NCI-H2196 (cell line): Measurements from ENCODE around the gene ATM.

ENCODE experiments used
- DNase-seq: peaks from one replicate; lab custom pipeline; 2025; ENCODE audit not compliant: unreplicated experiment; lab: John Stamatoyannopoulos, UW

Gene ATM

DNA sequence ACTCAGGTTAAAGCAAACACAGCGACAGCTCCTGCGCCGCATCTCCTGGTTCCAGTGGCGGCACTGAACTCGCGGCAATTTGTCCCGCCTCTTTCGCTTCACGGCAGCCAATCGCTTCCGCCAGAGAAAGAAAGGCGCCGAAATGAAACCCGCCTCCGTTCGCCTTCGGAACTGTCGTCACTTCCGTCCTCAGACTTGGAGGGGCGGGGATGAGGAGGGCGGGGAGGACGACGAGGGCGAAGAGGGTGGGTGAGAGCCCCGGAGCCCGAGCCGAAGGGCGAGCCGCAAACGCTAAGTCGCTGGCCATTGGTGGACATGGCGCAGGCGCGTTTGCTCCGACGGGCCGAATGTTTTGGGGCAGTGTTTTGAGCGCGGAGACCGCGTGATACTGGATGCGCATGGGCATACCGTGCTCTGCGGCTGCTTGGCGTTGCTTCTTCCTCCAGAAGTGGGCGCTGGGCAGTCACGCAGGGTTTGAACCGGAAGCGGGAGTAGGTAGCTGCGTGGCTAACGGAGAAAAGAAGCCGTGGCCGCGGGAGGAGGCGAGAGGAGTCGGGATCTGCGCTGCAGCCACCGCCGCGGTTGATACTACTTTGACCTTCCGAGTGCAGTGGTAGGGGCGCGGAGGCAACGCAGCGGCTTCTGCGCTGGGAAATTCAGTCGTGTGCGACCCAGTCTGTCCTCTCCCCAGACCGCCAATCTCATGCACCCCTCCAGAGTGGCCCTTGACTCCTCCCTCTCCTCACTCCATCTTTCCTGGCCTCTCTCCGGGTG is at the start of gene ATM, which contains the start of gene NPAT:
Gene ATM (plus strand): TSS at position 494 of the 774 bp plus-strand sequence. CDS start 4,558 bp downstream, outside the sequence.
Gene NPAT (minus strand): TSS at position 65 of the 774 bp plus-strand sequence. CDS start 102 bp downstream, outside the sequence.
- peak; percentile 99 for DNase-seq

DNA sequence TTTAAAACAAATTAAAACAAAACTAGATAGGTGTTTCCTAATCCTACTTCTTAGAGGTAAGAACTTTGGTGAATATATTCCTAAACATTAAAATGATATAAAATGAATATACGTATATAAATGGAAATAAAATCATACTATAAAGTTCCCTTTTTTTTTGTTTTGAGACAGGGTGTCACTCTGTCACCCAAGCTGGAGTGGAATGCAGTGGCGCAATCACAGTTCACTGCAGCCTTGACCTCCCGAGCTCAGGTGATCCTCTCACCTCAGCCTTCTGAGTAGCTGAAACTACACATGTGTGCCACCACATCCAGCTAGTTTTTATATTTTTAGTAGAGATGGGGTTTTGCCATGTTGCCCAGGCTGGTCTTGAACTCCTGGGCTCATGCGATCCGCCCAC is 45.3 kb upstream of the ATM start:
- no peak for DNase-seq

DNA sequence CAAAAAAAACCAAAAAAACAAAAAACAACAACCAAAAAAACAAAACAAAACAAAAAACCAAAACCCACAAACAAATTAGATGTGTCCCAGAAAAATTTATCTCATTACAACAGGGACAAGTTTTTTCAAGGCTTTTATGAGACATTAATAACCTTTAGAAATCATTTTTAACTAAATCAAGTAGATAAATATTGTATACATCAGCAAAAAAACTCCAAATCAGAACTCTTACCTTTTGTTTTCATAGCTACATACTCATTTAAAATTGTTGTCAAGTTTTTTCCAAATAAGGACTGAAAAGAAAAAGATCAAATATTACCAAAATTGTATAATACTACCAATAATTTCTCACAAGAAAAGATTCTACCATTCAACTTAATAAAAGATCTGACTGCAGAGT is 29.1 kb upstream of the ATM start:
- no peak for DNase-seq

DNA sequence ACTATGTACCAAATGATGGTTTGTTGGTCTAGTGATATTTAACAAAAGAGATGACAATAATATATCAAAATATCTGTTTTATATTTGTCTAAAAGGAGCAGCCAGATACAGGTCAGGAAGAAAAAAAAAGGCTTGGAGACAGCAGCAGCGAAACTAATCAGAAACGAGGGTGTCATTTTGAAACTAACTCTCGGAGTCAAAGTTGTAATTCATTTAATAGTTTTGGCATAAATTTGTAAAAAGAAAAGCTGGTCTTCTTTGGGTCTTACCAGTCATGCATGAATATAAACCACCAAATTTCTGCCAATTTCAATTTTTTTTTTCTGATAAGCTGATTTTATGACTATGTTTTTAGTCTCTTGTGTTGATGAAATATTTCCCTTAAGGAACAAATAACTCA is 26.0 kb upstream of the ATM start:
- DNase-seq: no peak

DNA sequence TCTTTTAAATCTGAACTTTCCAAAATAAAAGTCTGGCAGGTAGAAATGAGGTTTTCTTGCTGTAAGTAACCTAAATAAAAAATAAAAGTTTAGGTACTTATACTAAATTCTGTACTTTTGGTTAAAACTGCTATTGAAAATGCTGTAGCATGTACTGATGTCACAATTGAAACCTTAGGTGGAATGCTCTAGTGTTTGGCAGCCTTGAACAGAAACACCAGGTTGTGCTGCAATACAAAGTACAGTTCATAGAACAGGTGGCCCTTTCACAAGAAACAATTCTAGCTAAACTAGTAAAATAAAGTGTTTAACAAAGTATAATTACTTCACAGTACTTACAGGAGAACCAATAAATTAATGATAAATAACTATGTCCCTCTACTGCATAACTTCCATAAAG is 25.5 kb upstream of the ATM start:
- DNase-seq: no peak

DNA sequence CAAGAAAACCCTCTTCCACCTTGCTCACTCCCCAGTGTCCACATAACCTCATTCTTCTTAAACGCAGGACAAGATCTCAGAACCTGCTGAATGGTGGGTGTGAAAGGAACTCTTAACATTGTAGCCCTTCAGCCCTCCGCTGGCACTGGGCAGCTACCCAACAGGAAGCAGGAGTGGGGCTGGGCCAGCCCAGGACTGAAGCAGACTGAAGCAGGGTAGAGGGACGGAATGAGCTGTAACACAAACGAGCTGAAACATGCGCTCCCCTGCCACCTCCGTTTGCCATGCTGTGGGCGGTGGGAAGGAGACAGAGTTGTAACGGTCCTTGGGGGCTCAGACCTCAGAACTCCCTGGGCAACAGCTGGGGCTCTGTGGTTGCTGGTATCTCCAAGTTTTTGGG is 24.0 kb upstream of the ATM start:
- no peak for DNase-seq

DNA sequence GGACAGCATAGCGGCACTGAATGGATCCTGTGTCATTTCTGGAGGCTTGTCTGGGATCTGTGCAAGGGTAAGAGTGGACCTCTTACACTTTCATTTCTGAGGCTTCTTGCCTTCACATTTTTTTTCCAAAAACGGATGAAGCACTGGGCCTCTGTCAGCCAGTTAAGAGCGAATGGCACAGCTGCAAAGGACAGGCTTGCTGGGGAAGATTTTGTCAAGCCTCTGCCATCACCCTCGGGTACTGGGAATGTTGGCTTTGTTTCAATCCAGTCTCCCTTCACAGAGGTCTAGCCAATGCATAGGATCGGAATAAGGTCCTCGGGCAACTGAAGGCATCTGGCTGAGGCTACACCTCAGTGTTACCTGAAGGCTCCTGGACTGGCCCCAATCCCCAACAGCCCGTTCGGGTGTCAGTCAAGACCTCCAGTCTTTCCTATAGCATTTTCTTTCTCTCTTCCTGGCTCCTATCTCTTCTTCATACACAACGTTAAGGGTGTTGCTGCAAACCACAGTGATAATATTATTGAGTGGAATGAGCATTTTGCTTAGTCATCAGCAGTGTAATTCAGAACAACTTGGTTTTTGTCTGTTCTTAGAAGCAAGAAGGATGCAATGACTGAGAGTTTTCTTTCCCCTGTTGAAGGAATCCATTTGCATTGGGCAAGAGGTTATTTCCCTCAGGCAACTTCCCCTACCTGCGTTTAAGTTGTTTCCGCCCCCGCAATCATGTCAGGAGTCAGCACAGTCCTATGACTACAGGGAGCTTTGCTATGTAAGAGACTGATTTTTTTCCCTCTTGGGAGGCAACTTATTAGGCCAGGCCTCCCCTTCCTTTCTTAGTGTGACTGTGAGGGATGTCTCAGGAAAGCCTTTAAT is 23.2 kb upstream of the ATM start:
- no peak for DNase-seq

GRCh38 chr11:108203075-108203474 is 19.8 kb upstream of the ATM start:
- DNase-seq: no peak

GRCh38 chr11:108204376-108204775 is 18.5 kb upstream of the ATM start:
- no peak for DNase-seq

GRCh38 chr11:108204929-108205499 is 17.9 kb upstream of the ATM start:
- DNase-seq: no peak

DNA sequence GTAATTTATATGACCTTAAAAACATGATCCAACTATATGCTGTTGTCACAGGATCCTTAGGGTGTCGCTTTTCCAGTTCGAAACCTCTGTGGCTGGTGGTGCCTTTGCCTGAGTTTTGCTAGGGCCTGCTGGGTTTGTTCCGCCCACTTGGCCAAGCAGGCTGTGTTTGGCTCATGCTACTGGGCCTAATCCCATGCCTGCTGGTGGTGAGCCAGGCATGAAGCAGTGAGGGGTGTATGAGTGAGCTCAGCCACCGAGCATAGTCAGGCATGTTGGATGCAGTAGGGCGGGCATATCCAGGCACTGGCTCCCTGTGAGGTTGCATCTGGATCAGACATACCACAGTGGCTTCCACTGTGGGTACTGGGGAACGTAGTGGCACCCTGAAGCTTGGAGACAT is 16.7 kb upstream of the ATM start:
- no peak for DNase-seq

DNA sequence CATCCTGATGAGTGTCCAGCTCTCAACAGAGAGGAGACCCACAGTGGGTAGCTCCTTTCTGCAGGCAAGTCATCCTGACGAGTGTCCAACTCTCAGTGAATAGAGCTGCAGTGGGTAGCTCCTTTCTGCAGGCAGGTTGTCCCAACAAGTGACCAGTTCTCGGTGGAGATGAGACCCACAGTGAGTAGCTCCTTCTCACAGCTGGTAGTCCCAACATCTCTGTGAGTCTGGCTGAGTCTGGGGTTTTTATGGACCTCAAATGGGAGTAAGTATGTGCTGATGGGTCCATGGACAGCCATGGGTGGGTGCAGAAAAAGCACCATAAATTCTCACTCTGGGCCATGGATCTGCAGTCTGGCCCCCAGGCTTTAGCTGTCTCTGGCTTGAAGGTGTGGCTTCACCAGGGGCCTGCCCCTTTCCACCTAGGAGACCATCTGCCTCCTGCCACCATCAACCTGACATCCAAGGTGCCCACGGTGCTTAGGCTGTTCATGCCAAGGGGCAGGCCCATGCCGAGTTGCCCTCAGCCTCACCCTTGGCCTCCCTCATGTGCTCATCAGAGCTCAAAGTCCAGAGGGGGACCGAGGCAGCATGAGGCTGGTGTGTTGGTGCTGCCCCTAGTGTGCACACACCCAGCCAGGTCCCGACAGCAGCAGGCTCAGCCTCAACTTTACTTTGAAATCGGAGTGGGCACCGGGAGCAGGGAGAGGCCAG is 15.7 kb upstream of the ATM start:
- no peak for DNase-seq

- no peak for DNase-seq
Observed at GRCh38 chr11:108207683-108208060, 15.2 kb upstream of the ATM start.

DNA sequence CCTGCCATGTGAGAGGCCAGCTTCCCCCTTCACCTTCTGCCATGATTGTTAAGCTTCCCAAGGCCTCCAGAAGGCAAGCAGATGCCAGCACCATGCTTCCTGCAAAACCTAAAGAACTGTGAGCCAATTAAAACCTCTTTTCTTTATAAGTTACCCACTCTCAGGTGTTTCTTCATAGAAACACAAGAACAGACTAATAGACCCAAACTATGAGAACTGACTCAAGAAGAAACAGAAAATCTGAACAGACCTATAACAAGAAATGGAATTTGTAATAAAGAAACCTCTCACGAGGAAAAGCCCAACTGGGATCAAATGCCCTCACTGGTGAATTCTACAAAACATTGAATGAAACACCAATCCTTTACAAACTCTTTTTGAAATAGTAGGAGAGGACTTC is 12.4 kb upstream of the ATM start:
- DNase-seq: no peak

- no peak for DNase-seq
Observed at GRCh38 chr11:108213784-108214183, 9.1 kb upstream of the ATM start.

GRCh38 chr11:108216988-108217387 is 5.9 kb upstream of the ATM start:
- no peak for DNase-seq

DNA sequence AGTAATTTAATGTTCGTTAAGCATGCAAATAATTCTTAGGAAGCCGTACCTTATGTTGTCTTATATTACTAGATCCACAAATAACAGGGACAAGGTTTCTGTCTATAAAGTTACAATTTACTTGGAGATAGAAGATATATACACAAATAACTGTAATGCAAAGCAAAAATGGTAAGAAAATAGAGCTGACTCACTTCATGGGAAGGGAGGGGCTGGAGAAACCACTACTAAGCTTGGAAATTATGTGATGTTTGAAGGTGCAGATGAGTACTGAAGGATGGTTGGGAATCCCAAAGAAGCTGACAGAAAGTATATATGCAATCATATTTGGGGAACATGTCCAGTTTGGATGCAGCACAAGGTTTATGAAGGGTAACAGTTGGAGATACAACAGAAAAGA is 4.4 kb upstream of the ATM start:
- no peak for DNase-seq

- DNase-seq: no peak
Observed at GRCh38 chr11:108218912-108219783, 3.7 kb upstream of the ATM start.

GRCh38 chr11:108220721-108221336 is 2.0 kb upstream of the ATM start:
- no peak for DNase-seq

- no peak for DNase-seq
Observed at GRCh38 chr11:108221371-108221770, 1.5 kb upstream of the ATM start.
